HG03354 (cell line): ENCODE data around the gene BLZF1.
A peak's percentile ranks its signal among the peaks of the same experiment; 100 is the strongest.
"Not testable (repeated sequence)": the region's sequence is repeated elsewhere in the genome, so short reads cannot be mapped to it uniquely, and the experiment has no call there.

Experiments used
- ATAC-seq: cut with Tn5 transposase; IDR thresholded peaks from one replicate; pipeline ENCODE4 v1.9.1; 2021; ENCODE audit warnings: mild to moderate bottlenecking; ENCODE audit not compliant: unreplicated experiment, poor library complexity, severe bottlenecking

The BLZF1 gene

GRCh38 chr1:169367686-169368405, at the start of gene BLZF1, which contains the start of gene NME7:
TSS of gene BLZF1 (plus strand) at chr1:169368195. CDS start at chr1:169369523, 1,328 bp downstream.
TSS of gene NME7 (minus strand) at chr1:169367797. CDS start at chr1:169367710, 87 bp downstream.
- ATAC-seq, result peak; percentile 96

GRCh38 chr1:169318536-169319244, 49.3 kb upstream of the BLZF1 start:
- ATAC-seq, result no peak

GRCh38 chr1:169321539-169321938, 46.5 kb upstream of the BLZF1 start:
- no peak for ATAC-seq

GRCh38 chr1:169322138-169322537, 45.9 kb upstream of the BLZF1 start:
- no peak for ATAC-seq

GRCh38 chr1:169325117-169325516, 42.9 kb upstream of the BLZF1 start:
- no peak for ATAC-seq

GRCh38 chr1:169326261-169326955, 41.6 kb upstream of the BLZF1 start:
- peak; percentile 60 for ATAC-seq

- peak; percentile 99 for ATAC-seq
Observed at GRCh38 chr1:169326956-169327268, 41.1 kb upstream of the BLZF1 start.

- ATAC-seq, result no peak
Observed at GRCh38 chr1:169327875-169328274, 40.1 kb upstream of the BLZF1 start.

GRCh38 chr1:169329383-169329782, 38.6 kb upstream of the BLZF1 start:
- ATAC-seq, result no peak

- ATAC-seq, result no peak
Observed at GRCh38 chr1:169330927-169331326, 37.1 kb upstream of the BLZF1 start.

GRCh38 chr1:169334727-169335126, 33.3 kb upstream of the BLZF1 start:
- ATAC-seq, result not testable (repeated sequence)

GRCh38 chr1:169336947-169337715, 30.9 kb upstream of the BLZF1 start:
- not testable (repeated sequence) for ATAC-seq

GRCh38 chr1:169338617-169339016, 29.4 kb upstream of the BLZF1 start:
- ATAC-seq, result no peak

- ATAC-seq, result no peak
Observed at GRCh38 chr1:169339773-169340172, 28.2 kb upstream of the BLZF1 start.

- ATAC-seq, result no peak
Observed at GRCh38 chr1:169340882-169341281, 27.1 kb upstream of the BLZF1 start.

GRCh38 chr1:169342096-169342495, 25.9 kb upstream of the BLZF1 start:
- not testable (repeated sequence) for ATAC-seq

- no peak for ATAC-seq
Observed at GRCh38 chr1:169345511-169345910, 22.5 kb upstream of the BLZF1 start.

- no peak for ATAC-seq
Observed at GRCh38 chr1:169346036-169346589, 21.9 kb upstream of the BLZF1 start.

- no peak for ATAC-seq
Observed at GRCh38 chr1:169347688-169348382, 20.2 kb upstream of the BLZF1 start.
